CD4-positive, alpha-beta T cell treated with Interleukin-17A for 4 hours (primary cell): ENCODE measurements around the gene PXMP2.
"Not testable (repeated sequence)": the region's sequence is repeated elsewhere in the genome, so short reads cannot be mapped to it uniquely, and the experiment has no call there.

Experiments used
- DNase-seq: peaks from one replicate; pipeline ENCODE4 v3.0.0-alpha.2; 2020; ENCODE audit warnings: mixed read lengths

Gene PXMP2

GRCh38 chr12:132724506-132725241, 37.3 kb downstream of the PXMP2 start:
- DNase-seq, result no peak

- DNase-seq, result no peak
These were observed 39.0 kb downstream of the PXMP2 start for GRCh38 chr12:132726386-132726785.

GRCh38 chr12:132727091-132727794, 39.9 kb downstream of the PXMP2 start:
- DNase-seq, result no peak

- no peak for DNase-seq
These were observed 41.1 kb downstream of the PXMP2 start for GRCh38 chr12:132728502-132728901.

GRCh38 chr12:132729541-132730320, 42.3 kb downstream of the PXMP2 start:
- DNase-seq, result no peak

GRCh38 chr12:132730353-132730752, 43.0 kb downstream of the PXMP2 start:
- DNase-seq, result no peak

GRCh38 chr12:132731574-132731973, 44.2 kb downstream of the PXMP2 start:
- DNase-seq, result no peak

GRCh38 chr12:132734206-132734605, 46.8 kb downstream of the PXMP2 start:
- no peak for DNase-seq

GRCh38 chr12:132735496-132735895, 48.1 kb downstream of the PXMP2 start:
- DNase-seq, result no peak

GRCh38 chr12:132736378-132736777, 49.0 kb downstream of the PXMP2 start:
- no peak for DNase-seq

- DNase-seq, result no peak
These were observed 49.5 kb downstream of the PXMP2 start for GRCh38 chr12:132736913-132737312.

GRCh38 chr12:132739600-132740312, 52.4 kb downstream of the PXMP2 start:
- DNase-seq, result no peak

- no peak for DNase-seq
These were observed 52.9 kb downstream of the PXMP2 start for GRCh38 chr12:132740313-132740646.

- DNase-seq, result no peak
These were observed 53.3 kb downstream of the PXMP2 start for GRCh38 chr12:132740652-132741051.

- no peak for DNase-seq
These were observed 54.2 kb downstream of the PXMP2 start for GRCh38 chr12:132741620-132742019.

- no peak for DNase-seq
These were observed 56.4 kb downstream of the PXMP2 start for GRCh38 chr12:132743831-132744230.

- no peak for DNase-seq
These were observed 59.2 kb downstream of the PXMP2 start for GRCh38 chr12:132746613-132747012.

GRCh38 chr12:132747395-132747794, 60.0 kb downstream of the PXMP2 start:
- DNase-seq, result no peak

- DNase-seq, result no peak
These were observed 60.5 kb downstream of the PXMP2 start for GRCh38 chr12:132747896-132748295.

GRCh38 chr12:132748319-132748718, 60.9 kb downstream of the PXMP2 start:
- DNase-seq, result no peak

- not testable (repeated sequence) for DNase-seq
These were observed 66.3 kb downstream of the PXMP2 start for GRCh38 chr12:132753670-132754069.

- no peak for DNase-seq
These were observed 67.0 kb downstream of the PXMP2 start for GRCh38 chr12:132754160-132754932.
